Activated T-helper 17 cell treated with anti-CD3 and anti-CD28 coated beads, Interleukin-2, amount 50 U/mL, for 72 hours (primary cell): Measurements from ENCODE around the gene LIPK. TPM values are rescaled to one million over a fixed set of nuclear protein-coding genes. Genes with fewer than 3 reads are reported as not detected.
"Not testable (repeated sequence)": the region's sequence is repeated elsewhere in the genome, so short reads cannot be mapped to it uniquely, and the experiment has no call there.

Experiments used
- ATAC-seq: fragments of 150-1000 bp; cut with Tn5 transposase; replicated peaks from 2 replicates; pipeline ENCODE4 v1.10.0; 2021; ENCODE audit warnings: mild to moderate bottlenecking, moderate library complexity
- H3K27ac Mint-ChIP-seq: one replicate; pipeline ENCODE4 v1.8.0; 2022; ENCODE audit warnings: mixed read lengths
- H3K27me3 Mint-ChIP-seq: one replicate; pipeline ENCODE4 v1.8.0; 2022; ENCODE audit warnings: mixed read lengths
- H3K36me3 Mint-ChIP-seq: one replicate; pipeline ENCODE4 v1.8.0; 2022; ENCODE audit warnings: low read depth, mild to moderate bottlenecking, mixed read lengths
- H3K4me1 Mint-ChIP-seq: one replicate; pipeline ENCODE4 v1.8.0; 2022; ENCODE audit warnings: mixed read lengths
- H3K4me3 Mint-ChIP-seq: one replicate; pipeline ENCODE4 v1.8.0; 2022; ENCODE audit warnings: mild to moderate bottlenecking, mixed read lengths
- H3K9me3 Mint-ChIP-seq: one replicate; pipeline ENCODE4 v1.8.0; 2022; ENCODE audit warnings: mixed read lengths
- total RNA-seq, 2 donors: library from RNA; stranded (reverse); gene quantifications; one replicate each; pipeline ENCODE4 v1.2.3, GENCODE V29; 2022

Gene LIPK
- total RNA-seq, 2 donors from 2014 or later: not detected

DNA sequence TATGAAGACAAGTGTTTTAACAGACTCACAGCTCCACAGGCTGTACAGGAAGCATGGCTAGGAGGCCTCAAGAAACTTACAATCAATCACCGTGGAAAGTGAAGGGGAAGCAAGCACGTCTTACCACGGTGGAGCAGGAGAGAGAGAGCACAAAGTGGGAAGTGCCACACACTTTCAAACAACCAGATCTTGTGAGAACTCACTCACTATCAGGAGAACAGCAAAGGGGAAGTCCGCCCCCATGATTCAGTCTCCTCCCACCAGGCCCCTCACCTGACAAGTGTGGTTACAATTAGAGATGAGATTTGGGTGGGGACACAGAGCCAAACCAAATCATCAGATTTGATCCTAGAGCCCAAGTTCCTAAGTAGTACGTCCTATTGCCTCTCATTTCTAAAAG lies 35.9 kb downstream of the LIPK start:
- Mint-ChIP-seq H3K27me3 (peaks cover 37% of the 10 kb centered on the region), H3K9me3 (peaks cover 11% of the 10 kb centered on the region)
- H3K36me3 Mint-ChIP-seq, ATAC-seq, H3K27ac Mint-ChIP-seq, H3K4me3 Mint-ChIP-seq, H3K4me1 Mint-ChIP-seq: not testable (repeated sequence)

DNA sequence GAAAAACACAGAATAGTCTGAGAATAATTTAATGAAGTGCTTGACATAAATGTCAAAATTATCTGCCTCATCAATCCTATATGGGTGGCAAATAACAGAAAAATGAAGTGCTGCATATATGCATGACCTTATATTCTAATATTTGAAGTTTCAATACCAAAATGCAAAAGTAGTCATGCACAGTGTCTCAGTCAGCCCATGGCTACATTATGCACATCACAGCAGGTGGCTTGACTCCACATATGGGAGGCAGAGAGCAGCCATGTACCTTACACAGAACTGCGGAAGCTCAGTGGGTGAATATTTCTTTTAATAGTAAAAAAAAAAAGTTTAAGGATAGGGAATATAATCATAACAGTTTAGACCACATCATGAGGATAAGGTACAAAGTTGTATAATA lies 36.4 kb downstream of the LIPK start:
- Mint-ChIP-seq H3K4me1 (no peaks in the 10 kb centered on the region), H3K27ac (no peak overlapping the region), H3K27me3 (peaks cover 37% of the 10 kb centered on the region), H3K9me3 (peaks cover 11% of the 10 kb centered on the region), H3K4me3 (no peak overlapping the region), H3K36me3 (no peaks in the 10 kb centered on the region)
- ATAC-seq: no peak

DNA sequence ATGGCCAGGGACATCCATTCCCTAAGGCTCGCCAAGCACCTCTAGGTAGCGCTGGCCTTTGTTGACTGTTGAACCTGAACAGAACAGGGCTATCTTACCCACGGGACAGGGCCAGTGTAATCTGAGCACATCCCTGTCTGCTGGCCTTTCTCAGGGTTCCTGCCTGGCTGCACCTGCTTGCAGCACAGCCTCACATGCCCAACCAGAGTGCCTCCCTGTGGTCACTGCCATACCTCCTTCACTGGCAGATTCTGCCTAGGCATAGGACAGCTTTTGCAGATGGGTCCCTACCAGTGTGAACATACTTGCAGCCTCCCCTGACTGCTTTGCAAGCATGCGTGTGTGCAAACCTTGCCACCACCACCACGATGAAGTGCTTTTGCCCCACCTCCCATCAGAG lies 38.0 kb downstream of the LIPK start:
- Mint-ChIP-seq H3K4me1 (no peaks in the 10 kb centered on the region), H3K27ac (no peak overlapping the region), H3K4me3 (no peak overlapping the region), H3K27me3 (peaks cover 37% of the 10 kb centered on the region), H3K9me3 (peaks cover 11% of the 10 kb centered on the region), H3K36me3 (no peaks in the 10 kb centered on the region)
- no peak for ATAC-seq

DNA sequence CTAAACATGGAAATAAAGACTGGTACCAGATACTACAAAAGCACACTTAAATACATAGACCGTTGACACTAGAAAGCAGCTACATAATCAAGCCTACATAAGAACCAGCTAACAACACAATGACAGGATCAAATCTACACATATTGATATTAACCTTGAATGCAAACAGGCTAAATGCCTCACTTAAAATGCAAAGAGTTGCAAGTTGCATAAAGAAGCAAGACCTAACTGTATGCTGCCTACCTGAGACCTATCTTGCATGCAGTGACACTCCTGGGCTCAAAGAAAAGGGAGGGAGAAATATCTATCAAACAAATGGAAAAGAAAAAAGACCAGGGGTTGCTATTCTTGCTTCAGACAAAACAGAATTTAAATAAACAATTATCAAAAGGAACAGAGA lies 39.6 kb downstream of the LIPK start:
- H3K9me3 Mint-ChIP-seq: peaks cover 11% of the 10 kb centered on the region
- H3K36me3 Mint-ChIP-seq: no peaks in the 10 kb centered on the region
- H3K27me3 Mint-ChIP-seq: peaks cover 29% of the 10 kb centered on the region
- H3K4me3 Mint-ChIP-seq: no peak overlapping the region
- no peaks in the 10 kb centered on the region for H3K4me1 Mint-ChIP-seq
- ATAC-seq: no peak
- H3K27ac Mint-ChIP-seq: no peak overlapping the region

DNA sequence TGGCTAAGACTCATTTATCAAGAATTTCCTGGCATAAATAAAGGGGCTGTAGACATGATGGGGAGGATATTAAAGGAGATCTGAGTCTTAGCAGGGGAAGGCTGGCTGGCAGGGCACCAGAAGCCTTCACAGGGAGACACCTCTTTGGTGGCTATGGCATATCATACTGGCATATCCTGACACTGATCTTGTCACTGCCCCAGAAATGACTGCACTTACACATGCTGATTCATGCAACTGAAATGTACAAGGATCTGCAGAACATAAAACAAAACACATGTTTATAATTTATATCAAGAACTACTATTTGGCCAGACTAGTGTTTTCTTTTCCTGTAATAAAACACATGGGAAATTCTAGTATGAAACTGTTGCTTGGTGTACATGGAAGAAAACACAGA lies 48.2 kb downstream of the LIPK start:
- Mint-ChIP-seq H3K27ac (no peak overlapping the region), H3K4me3 (no peak overlapping the region), H3K27me3 (peaks cover 4% of the 10 kb centered on the region), H3K4me1 (peaks cover 6% of the 10 kb centered on the region), H3K9me3 (peaks cover 3% of the 10 kb centered on the region), H3K36me3 (no peaks in the 10 kb centered on the region)
- ATAC-seq: no peak

DNA sequence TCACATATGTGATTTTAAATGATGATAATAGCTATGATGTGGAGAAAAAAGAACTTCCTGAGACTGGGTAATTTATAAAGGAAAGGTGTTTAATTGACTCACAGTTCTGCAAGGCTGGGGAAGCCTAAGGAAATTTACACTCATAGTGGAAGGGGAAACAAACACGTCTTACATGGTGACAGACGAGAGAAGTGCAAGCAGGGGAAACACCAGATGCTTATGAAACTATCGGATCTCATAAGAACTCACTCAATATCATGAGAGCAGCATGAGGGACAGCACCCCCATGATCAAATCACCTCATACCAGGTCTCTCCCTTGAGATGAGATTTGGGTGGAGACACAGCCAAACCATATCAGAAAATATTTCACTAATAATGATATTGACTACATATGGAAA lies 49.7 kb downstream of the LIPK start:
- peak; percentile 99 for ATAC-seq
- Mint-ChIP-seq H3K4me3 (no peak overlapping the region), H3K36me3 (no peaks in the 10 kb centered on the region), H3K4me1 (peaks cover 6% of the 10 kb centered on the region), H3K27ac (no peak overlapping the region), H3K9me3 (peaks cover 3% of the 10 kb centered on the region), H3K27me3 (peaks cover 4% of the 10 kb centered on the region)

DNA sequence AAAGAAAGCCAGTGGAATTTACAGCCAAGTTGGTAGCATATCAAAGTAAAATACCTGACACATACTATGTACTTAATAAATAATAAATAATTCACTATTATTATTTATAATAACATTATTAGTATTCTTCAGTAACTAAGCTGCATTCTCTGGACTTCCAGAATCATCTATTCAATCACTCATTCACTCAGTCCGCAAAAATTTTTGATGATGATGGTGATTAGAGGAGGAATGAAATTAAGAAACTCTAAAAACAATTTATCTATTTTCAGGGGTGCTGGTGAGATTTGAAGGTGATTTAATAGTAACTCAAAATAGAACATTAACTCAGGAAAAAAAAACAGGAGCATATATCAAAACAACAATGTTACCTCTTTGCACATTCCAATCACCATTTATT lies 50.6 kb downstream of the LIPK start:
- Mint-ChIP-seq H3K4me3 (no peak overlapping the region), H3K27me3 (peaks cover 4% of the 10 kb centered on the region), H3K36me3 (no peaks in the 10 kb centered on the region), H3K9me3 (peaks cover 3% of the 10 kb centered on the region), H3K4me1 (peaks cover 6% of the 10 kb centered on the region), H3K27ac (no peak overlapping the region)
- no peak for ATAC-seq

DNA sequence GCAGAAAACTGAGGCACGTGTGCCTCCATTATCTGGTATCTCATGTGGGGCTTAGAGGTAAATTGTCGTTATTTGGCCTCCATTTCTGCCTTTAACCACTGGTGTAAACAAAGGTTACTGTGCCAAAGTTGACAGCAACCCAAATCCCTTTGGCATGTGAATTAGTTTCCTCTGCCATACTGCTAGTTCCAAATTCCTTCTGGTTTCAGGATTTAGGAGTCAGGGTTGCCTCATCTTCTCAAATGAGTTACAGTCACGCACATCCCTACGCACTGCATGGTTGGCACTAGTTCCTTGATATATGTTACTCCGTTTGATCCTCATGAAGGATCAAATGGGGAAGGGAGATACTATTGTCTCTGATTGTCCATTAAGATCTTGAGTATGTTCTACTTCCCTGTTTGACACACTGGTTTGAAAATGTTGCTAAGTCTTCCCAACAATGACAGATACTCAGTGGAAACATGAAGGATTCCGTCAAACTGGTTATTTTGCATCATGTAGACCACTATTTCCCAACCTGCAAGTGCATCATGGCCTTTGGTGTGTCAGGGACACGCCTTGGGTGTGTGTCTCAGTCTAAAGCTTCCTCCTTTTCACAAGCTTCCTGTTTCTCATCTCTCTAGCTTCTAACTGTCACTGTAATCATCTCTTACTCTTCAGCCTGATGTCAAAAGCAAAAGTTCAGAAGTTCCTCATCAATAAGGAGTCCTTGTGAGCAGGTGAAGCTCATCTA lies 53.5 kb downstream of the LIPK start, which contains the start of gene LIPN:
LIPN (plus strand) TSS at position 655 of the 736 bp plus-strand sequence. CDS start 1,386 bp downstream, outside the sequence.
- no peak within 1 kb of the TSS for H3K27ac Mint-ChIP-seq
- H3K4me1 Mint-ChIP-seq: peaks cover 6% of the 10 kb centered on the region
- peaks cover 3% of the 10 kb centered on the region for H3K9me3 Mint-ChIP-seq
- H3K4me3 Mint-ChIP-seq: no peak within 1 kb of the TSS
- H3K27me3 Mint-ChIP-seq: peaks cover 4% of the 10 kb centered on the region
- ATAC-seq: no peak
- H3K36me3 Mint-ChIP-seq: no peaks in the 10 kb centered on the region

DNA sequence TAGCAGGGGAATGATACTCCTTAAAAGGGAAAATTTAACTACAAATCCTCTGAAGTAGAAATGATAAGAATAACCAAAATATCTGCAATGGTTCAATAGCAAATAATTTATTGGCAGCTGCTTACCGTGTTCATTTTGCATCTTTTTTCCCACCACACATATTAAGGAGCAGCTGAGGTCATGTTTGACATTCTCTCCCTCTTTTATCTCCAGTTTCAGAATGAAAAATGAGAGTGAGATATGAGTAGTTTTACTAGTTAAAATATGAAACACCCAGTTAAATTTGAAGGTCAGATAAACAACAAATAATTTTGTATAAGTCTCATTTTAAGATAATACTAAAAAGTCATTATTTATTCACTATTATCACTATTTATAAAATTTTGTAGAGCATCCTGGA lies 56.9 kb downstream of the LIPK start:
- H3K4me3 Mint-ChIP-seq: no peak overlapping the region

DNA sequence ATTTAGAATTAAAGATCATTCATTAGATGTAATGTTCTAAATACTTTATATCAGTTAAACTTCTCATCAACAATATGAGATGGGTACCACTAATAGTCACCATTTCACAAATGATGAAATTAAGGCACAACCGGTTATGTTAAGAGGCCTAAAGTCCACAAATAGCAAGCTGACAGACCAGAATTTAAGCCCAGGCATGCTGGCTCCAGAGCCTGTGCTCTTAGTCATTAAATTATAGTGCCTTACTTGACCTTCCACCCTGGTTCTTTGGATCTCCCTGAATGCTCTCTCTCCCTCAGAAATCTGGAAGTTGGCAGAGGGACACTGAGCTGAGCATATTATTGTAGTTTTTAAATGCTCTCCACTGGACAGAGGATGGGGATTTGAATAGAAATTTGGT lies 57.4 kb downstream of the LIPK start:
- Mint-ChIP-seq H3K27me3 (no peaks in the 10 kb centered on the region), H3K9me3 (peaks cover 3% of the 10 kb centered on the region), H3K36me3 (no peaks in the 10 kb centered on the region), H3K4me3 (no peak overlapping the region), H3K27ac (no peak overlapping the region), H3K4me1 (no peaks in the 10 kb centered on the region)
- ATAC-seq: no peak

More for the DNA sequence above, 56.9 kb downstream of the LIPK start:
- Mint-ChIP-seq H3K27ac (no peak overlapping the region), H3K9me3 (peaks cover 3% of the 10 kb centered on the region), H3K27me3 (no peaks in the 10 kb centered on the region), H3K36me3 (no peaks in the 10 kb centered on the region), H3K4me1 (no peaks in the 10 kb centered on the region)
- no peak for ATAC-seq

DNA sequence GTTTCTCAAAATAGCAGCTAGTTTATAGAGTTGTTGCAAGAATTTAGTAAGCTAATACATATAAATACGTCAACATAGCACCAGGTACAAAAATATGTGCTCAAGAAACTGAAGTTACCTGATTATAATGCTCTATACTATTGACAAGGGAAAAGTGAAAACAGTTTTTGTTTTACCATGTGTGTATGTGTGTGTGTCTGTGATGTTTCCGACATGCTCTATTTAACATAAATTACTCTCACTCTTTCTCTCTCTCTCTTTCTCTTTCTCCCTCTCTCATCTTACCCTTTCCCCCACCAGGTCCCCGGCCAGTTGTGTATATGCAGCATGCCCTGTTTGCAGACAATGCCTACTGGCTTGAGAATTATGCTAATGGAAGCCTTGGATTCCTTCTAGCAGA lies 58.1 kb downstream of the LIPK start:
- H3K4me1 Mint-ChIP-seq: no peaks in the 10 kb centered on the region
- no peak overlapping the region for H3K27ac Mint-ChIP-seq
- H3K9me3 Mint-ChIP-seq: peaks cover under 1% of the 10 kb centered on the region
- H3K27me3 Mint-ChIP-seq: no peaks in the 10 kb centered on the region
- no peaks in the 10 kb centered on the region for H3K36me3 Mint-ChIP-seq
- H3K4me3 Mint-ChIP-seq: no peak overlapping the region
- ATAC-seq: no peak

DNA sequence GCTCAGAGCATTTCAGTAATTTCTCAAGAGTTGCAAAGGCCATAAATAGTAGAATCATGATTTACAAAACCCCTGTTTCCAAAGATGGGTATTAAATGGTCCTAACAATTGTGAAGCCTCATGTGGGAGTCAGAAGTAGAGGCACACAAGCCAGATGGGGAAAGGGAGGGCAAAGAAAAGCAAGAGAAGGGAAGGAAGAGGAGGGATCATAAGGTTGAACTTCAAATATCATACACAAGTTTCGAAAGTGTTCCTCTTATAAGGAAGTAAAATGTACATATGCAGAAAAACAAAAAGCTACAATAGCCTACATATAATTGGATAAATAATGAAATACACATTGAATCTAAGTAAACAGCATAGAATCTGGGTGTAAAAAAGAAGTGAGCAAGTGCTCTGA lies 59.8 kb downstream of the LIPK start:
- Mint-ChIP-seq H3K27ac (no peak overlapping the region), H3K9me3 (no peaks in the 10 kb centered on the region), H3K4me1 (no peaks in the 10 kb centered on the region), H3K36me3 (no peaks in the 10 kb centered on the region), H3K4me3 (no peak overlapping the region), H3K27me3 (no peaks in the 10 kb centered on the region)
- ATAC-seq: no peak

DNA sequence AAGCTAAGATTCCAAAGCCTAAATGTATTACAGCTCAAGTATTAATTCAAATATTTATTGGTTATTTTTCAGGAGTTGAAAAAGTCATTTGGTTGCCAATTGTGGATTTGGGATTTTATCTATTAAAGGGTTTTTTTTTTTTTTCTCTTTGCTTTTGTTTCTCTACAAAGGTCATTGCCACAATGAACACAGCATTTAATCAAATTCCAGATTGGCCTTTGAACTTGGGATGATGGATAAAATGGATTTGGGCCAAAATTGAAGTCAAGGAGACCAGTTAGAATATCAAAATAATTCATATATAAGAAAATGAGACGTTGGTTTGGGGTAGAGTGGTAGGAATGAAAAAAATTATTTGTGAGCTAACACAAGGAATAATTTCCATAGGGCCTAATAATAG lies 63.3 kb downstream of the LIPK start:
- H3K4me3 Mint-ChIP-seq: no peak overlapping the region
- no peaks in the 10 kb centered on the region for H3K9me3 Mint-ChIP-seq

DNA sequence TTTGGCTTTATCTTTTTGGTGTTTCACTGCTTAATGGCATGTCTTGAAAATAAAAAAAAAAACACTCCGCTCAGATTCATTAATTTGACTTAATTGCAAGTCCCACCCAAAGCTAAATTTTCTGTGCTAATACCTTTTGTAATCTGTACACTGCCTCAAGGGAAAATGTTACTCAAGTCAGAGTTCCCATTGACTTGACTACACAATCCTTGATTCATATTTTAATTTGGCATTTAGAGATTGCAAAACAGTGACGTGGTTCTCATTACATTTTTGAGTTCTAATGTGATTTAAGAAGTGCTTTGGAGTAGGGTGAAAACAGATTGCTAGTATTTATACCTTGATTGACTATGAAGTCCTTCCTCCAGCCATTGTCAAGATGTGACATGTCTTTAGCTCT lies 75.2 kb downstream of the LIPK start:
- H3K4me3 Mint-ChIP-seq: no peak overlapping the region

More for the DNA sequence above, 63.3 kb downstream of the LIPK start:
- no peaks in the 10 kb centered on the region for H3K36me3 Mint-ChIP-seq
- no peaks in the 10 kb centered on the region for H3K4me1 Mint-ChIP-seq
- H3K27me3 Mint-ChIP-seq: no peaks in the 10 kb centered on the region
- H3K27ac Mint-ChIP-seq: no peak overlapping the region
- ATAC-seq: no peak

DNA sequence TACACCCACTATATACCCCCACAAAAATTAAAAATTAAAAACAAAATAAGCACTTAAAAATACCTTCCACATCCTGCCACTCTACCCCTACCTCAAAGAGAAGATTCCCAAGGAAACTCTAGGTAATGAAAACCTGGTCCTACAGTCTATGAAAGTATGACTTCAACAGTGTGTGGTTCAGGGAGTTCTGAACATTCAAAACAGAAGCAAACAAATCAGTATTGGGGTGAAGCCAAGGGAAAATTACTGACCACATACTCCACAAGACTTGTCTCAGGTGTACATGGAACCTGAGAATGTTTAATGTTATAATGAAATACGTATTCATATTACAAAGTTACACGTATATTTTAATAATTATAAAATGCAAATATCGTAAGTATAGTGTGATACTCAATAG lies 76.2 kb downstream of the LIPK start:
- Mint-ChIP-seq H3K36me3 (no peaks in the 10 kb centered on the region), H3K27ac (no peak overlapping the region), H3K4me3 (no peak overlapping the region), H3K9me3 (no peaks in the 10 kb centered on the region), H3K4me1 (no peaks in the 10 kb centered on the region), H3K27me3 (peaks cover 9% of the 10 kb centered on the region)
- ATAC-seq: no peak

More for the DNA sequence above, 75.2 kb downstream of the LIPK start:
- no peak for ATAC-seq
- Mint-ChIP-seq H3K9me3 (no peaks in the 10 kb centered on the region), H3K4me1 (no peaks in the 10 kb centered on the region), H3K27me3 (peaks cover 11% of the 10 kb centered on the region), H3K36me3 (no peaks in the 10 kb centered on the region), H3K27ac (no peak overlapping the region)
